ENCODE results near the gene CMC2. TPM values are rescaled to one million over a fixed set of nuclear protein-coding genes. Genes with fewer than 3 reads are reported as not detected.
A peak's percentile ranks its signal among the peaks of the same experiment; 100 is the strongest.

CMC2 gene
- polyA plus RNA-seq, 3 donors from 2014 or later = 89.9 to 132 (median 113) TPM

- H3K27ac Mint-ChIP-seq = peak overlapping the region; percentile 92 to 99 (median 96)
- DNase-seq = no peak
- H3K27me3 Mint-ChIP-seq (ENCODE audit: low read depth in 3 of 3) = peaks cover 0 to 2% (median 0%) of the 10 kb centered on the region in 3 donors
- H3K36me3 Mint-ChIP-seq = peaks cover 0 to under 1% (median 0%) of the 10 kb centered on the region in 3 donors
- H3K9me3 Mint-ChIP-seq = no peaks in the 10 kb centered on the region
- H3K4me3 Mint-ChIP-seq = peak overlapping the region; percentile 88 to 99 (median 97)
- H3K4me1 Mint-ChIP-seq = peaks cover 28 to 38% of the 10 kb centered on the region in 2 donors
Observed at GRCh38 chr16:80996688-80997138, 10.0 kb downstream of the CMC2 start.

GRCh38 chr16:80994451-80994850, 12.2 kb downstream of the CMC2 start:
- H3K4me1 Mint-ChIP-seq = peaks cover 22 to 37% of the 10 kb centered on the region in 2 donors
- no peaks in the 10 kb centered on the region for H3K9me3 Mint-ChIP-seq
- peaks cover 0 to 3% (median 0%) of the 10 kb centered on the region in 3 donors for H3K36me3 Mint-ChIP-seq
- peaks cover 0 to 5% (median 0%) of the 10 kb centered on the region in 3 donors for H3K27me3 Mint-ChIP-seq (ENCODE audit: low read depth in 3 of 3)
- no peak overlapping the region for H3K27ac Mint-ChIP-seq
- no peak overlapping the region for H3K4me3 Mint-ChIP-seq
- DNase-seq = no peak

GRCh38 chr16:80993834-80994233, 12.9 kb downstream of the CMC2 start:
- Mint-ChIP-seq H3K9me3 (no peaks in the 10 kb centered on the region), H3K27me3 (ENCODE audit: low read depth in 3 of 3) (peaks cover 0 to 5% (median 0%) of the 10 kb centered on the region in 3 donors), H3K36me3 (peaks cover 0 to 3% (median 0%) of the 10 kb centered on the region in 3 donors), H3K27ac (peak overlapping the region in 1 of 6 donors; percentile 23), H3K4me3 (no peak overlapping the region), H3K4me1 (peaks cover 15 to 31% of the 10 kb centered on the region in 2 donors)
- no peak for DNase-seq

GRCh38 chr16:80993307-80993706, 13.4 kb downstream of the CMC2 start:
- H3K9me3 Mint-ChIP-seq = no peaks in the 10 kb centered on the region
- H3K4me3 Mint-ChIP-seq = no peak overlapping the region
- peaks cover 14 to 25% of the 10 kb centered on the region in 2 donors for H3K4me1 Mint-ChIP-seq
- DNase-seq = no peak
- peaks cover 0 to 3% (median 0%) of the 10 kb centered on the region in 3 donors for H3K36me3 Mint-ChIP-seq
- H3K27me3 Mint-ChIP-seq (ENCODE audit: low read depth in 3 of 3) = peaks cover 0 to 5% (median 0%) of the 10 kb centered on the region in 3 donors
- no peak overlapping the region for H3K27ac Mint-ChIP-seq

GRCh38 chr16:80992676-80993293, 13.9 kb downstream of the CMC2 start:
- Mint-ChIP-seq H3K9me3 (no peaks in the 10 kb centered on the region), H3K36me3 (peaks cover 0 to 3% (median 0%) of the 10 kb centered on the region in 3 donors), H3K27ac (no peak overlapping the region), H3K4me1 (peaks cover 9 to 20% of the 10 kb centered on the region in 2 donors), H3K27me3 (ENCODE audit: low read depth in 3 of 3) (peaks cover 0 to 5% (median 0%) of the 10 kb centered on the region in 3 donors), H3K4me3 (no peak overlapping the region)
- no peak for DNase-seq

GRCh38 chr16:80991792-80992430, 14.8 kb downstream of the CMC2 start:
- Mint-ChIP-seq H3K4me1 (peaks cover 4 to 11% of the 10 kb centered on the region in 2 donors), H3K36me3 (peaks cover 0 to 7% (median 0%) of the 10 kb centered on the region in 3 donors), H3K27ac (no peak overlapping the region), H3K27me3 (ENCODE audit: low read depth in 3 of 3) (peaks cover 0 to 3% (median 0%) of the 10 kb centered on the region in 3 donors), H3K9me3 (no peaks in the 10 kb centered on the region), H3K4me3 (no peak overlapping the region)
- no peak for DNase-seq

GRCh38 chr16:80990978-80991377, 15.7 kb downstream of the CMC2 start:
- Mint-ChIP-seq H3K36me3 (peaks cover 0 to 7% (median 0%) of the 10 kb centered on the region in 3 donors), H3K9me3 (no peaks in the 10 kb centered on the region), H3K27me3 (ENCODE audit: low read depth in 3 of 3) (peaks cover 0 to 3% (median 0%) of the 10 kb centered on the region in 3 donors)

GRCh38 chr16:80990577-80990976, 16.1 kb downstream of the CMC2 start:
- H3K27ac Mint-ChIP-seq = no peak overlapping the region
- DNase-seq = no peak
- peaks cover under 1 to 8% of the 10 kb centered on the region in 2 donors for H3K4me1 Mint-ChIP-seq
- H3K36me3 Mint-ChIP-seq = peaks cover 0 to 7% (median 0%) of the 10 kb centered on the region in 3 donors
- no peak overlapping the region for H3K4me3 Mint-ChIP-seq
- H3K27me3 Mint-ChIP-seq (ENCODE audit: low read depth in 3 of 3) = peaks cover 0 to 3% (median 0%) of the 10 kb centered on the region in 3 donors
- H3K9me3 Mint-ChIP-seq = no peaks in the 10 kb centered on the region

More at GRCh38 chr16:80990978-80991377, 15.7 kb downstream of the CMC2 start:
- H3K4me1 Mint-ChIP-seq = peaks cover 0 to 6% of the 10 kb centered on the region in 2 donors
- no peak overlapping the region for H3K4me3 Mint-ChIP-seq
- DNase-seq = no peak
- no peak overlapping the region for H3K27ac Mint-ChIP-seq

GRCh38 chr16:80989801-80990200, 16.9 kb downstream of the CMC2 start:
- peaks cover 3 to 10% of the 10 kb centered on the region in 2 donors for H3K4me1 Mint-ChIP-seq
- no peaks in the 10 kb centered on the region for H3K9me3 Mint-ChIP-seq
- H3K27me3 Mint-ChIP-seq (ENCODE audit: low read depth in 3 of 3) = peaks cover 0 to 3% (median 0%) of the 10 kb centered on the region in 3 donors
- no peak overlapping the region for H3K27ac Mint-ChIP-seq
- DNase-seq = no peak
- peaks cover 0 to 7% (median 0%) of the 10 kb centered on the region in 3 donors for H3K36me3 Mint-ChIP-seq
- no peak overlapping the region for H3K4me3 Mint-ChIP-seq

- DNase-seq = no peak
- Mint-ChIP-seq H3K27ac (no peak overlapping the region), H3K4me3 (no peak overlapping the region), H3K4me1 (peaks cover 3 to 10% of the 10 kb centered on the region in 2 donors), H3K9me3 (no peaks in the 10 kb centered on the region), H3K27me3 (ENCODE audit: low read depth in 3 of 3) (peaks cover 0 to 3% (median 0%) of the 10 kb centered on the region in 3 donors), H3K36me3 (peaks cover 0 to 7% (median 0%) of the 10 kb centered on the region in 3 donors)
Observed at GRCh38 chr16:80988756-80989155, 17.9 kb downstream of the CMC2 start.

GRCh38 chr16:80986557-80986956, 20.1 kb downstream of the CMC2 start:
- H3K36me3 Mint-ChIP-seq = peaks cover 0 to 8% (median 0%) of the 10 kb centered on the region in 3 donors
- H3K9me3 Mint-ChIP-seq = no peaks in the 10 kb centered on the region
- peak overlapping the region in 1 of 6 donors; percentile 68 for H3K27ac Mint-ChIP-seq
- peaks cover 0 to 3% (median 0%) of the 10 kb centered on the region in 3 donors for H3K27me3 Mint-ChIP-seq (ENCODE audit: low read depth in 3 of 3)
- peaks cover 3 to 5% of the 10 kb centered on the region in 2 donors for H3K4me1 Mint-ChIP-seq
- DNase-seq = no peak
- H3K4me3 Mint-ChIP-seq = no peak overlapping the region

- H3K4me1 Mint-ChIP-seq = peaks cover 3 to 5% of the 10 kb centered on the region in 2 donors
- H3K9me3 Mint-ChIP-seq = no peaks in the 10 kb centered on the region
- peak overlapping the region in 1 of 6 donors; percentile 4 for H3K27ac Mint-ChIP-seq
- peaks cover 0 to 3% (median 0%) of the 10 kb centered on the region in 3 donors for H3K27me3 Mint-ChIP-seq (ENCODE audit: low read depth in 3 of 3)
- H3K4me3 Mint-ChIP-seq = no peak overlapping the region
- no peak for DNase-seq
- peaks cover 0 to 9% (median 0%) of the 10 kb centered on the region in 3 donors for H3K36me3 Mint-ChIP-seq
Observed at GRCh38 chr16:80985611-80986010, 21.1 kb downstream of the CMC2 start.

GRCh38 chr16:80984124-80984892, 22.4 kb downstream of the CMC2 start:
- peaks cover 3 to 5% of the 10 kb centered on the region in 2 donors for H3K4me1 Mint-ChIP-seq
- H3K27ac Mint-ChIP-seq = no peak overlapping the region
- H3K27me3 Mint-ChIP-seq (ENCODE audit: low read depth in 3 of 3) = no peaks in the 10 kb centered on the region
- H3K4me3 Mint-ChIP-seq = no peak overlapping the region
- H3K36me3 Mint-ChIP-seq = peaks cover 0 to 10% (median under 1%) of the 10 kb centered on the region in 3 donors
- no peak for DNase-seq
- H3K9me3 Mint-ChIP-seq = no peaks in the 10 kb centered on the region
